ENCODE measurements around the gene AHCYL1.

- TF ChIP-seq, protein P1, sequence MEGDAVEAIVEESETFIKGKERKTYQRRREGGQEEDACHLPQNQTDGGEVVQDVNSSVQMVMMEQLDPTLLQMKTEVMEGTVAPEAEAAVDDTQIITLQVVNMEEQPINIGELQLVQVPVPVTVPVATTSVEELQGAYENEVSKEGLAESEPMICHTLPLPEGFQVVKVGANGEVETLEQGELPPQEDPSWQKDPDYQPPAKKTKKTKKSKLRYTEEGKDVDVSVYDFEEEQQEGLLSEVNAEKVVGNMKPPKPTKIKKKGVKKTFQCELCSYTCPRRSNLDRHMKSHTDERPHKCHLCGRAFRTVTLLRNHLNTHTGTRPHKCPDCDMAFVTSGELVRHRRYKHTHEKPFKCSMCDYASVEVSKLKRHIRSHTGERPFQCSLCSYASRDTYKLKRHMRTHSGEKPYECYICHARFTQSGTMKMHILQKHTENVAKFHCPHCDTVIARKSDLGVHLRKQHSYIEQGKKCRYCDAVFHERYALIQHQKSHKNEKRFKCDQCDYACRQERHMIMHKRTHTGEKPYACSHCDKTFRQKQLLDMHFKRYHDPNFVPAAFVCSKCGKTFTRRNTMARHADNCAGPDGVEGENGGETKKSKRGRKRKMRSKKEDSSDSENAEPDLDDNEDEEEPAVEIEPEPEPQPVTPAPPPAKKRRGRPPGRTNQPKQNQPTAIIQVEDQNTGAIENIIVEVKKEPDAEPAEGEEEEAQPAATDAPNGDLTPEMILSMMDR (IDR thresholded peaks at IDR 0.05; ENCODE audit: poor library complexity) = no peak
- TF ChIP-seq EZH2 (IDR thresholded peaks at IDR 0.05; ENCODE audit: borderline replicate concordance) (no peak), EZH2phosphoT487 (IDR thresholded peaks at IDR 0.05; ENCODE audit: low read depth, severe bottlenecking, unreplicated experiment) (no peak)
These were observed 40.0 kb upstream of the AHCYL1 start for GRCh38 chr1:109944541-109944940.

Data from hepatocyte (in vitro differentiated cells).